ENCODE results near the gene FARP1.

Gene FARP1

DNA sequence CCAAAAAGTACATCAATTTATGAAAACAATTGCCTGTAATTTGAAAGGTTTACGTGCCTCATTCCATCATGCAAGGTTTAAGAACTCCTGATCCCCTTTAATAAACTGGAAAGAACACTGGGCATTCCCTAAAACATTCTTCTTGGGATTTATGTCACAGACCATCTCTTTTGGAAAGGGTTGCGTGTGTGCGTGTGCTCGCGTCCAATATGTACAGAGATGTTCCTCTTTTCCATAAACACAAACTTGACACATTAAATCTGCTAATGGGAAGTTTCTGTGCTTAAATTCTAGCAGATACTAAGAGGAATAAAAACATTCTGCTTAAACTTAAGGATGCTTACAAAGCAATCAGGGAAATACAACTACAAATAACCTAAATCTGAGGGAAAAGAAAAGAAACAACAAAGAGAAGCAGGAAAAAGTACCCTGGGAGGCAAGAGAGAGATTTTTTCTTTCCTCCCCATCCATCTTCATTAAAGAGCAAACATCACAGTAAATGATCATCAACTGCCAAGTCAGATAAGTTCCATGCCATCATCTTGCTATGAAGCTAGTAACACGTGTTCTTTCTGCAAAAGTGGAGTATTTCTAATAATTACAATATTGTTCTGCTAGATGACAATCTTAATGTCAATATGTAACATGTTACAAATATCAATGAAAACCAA, 350.3 kb downstream of the FARP1 start:
- in situ Hi-C loops (cut with MboI; ENCODE audit: low sequenced_read_pairs), result no loop called here
- H3K27me3 ChIP-seq (ENCODE audit: low read depth), result no peaks in the 10 kb centered on the region
- DNase-seq (ENCODE audit: low spot score in 2 of 2), result no peak
- H3K9me3 ChIP-seq, result no peaks in the 10 kb centered on the region
- no peaks in the 10 kb centered on the region for H3K36me3 ChIP-seq (replicated peaks)
- H3K4me3 ChIP-seq, result no peak overlapping the region
- H3K4me1 ChIP-seq, result peaks cover 14% of the 10 kb centered on the region

DNA sequence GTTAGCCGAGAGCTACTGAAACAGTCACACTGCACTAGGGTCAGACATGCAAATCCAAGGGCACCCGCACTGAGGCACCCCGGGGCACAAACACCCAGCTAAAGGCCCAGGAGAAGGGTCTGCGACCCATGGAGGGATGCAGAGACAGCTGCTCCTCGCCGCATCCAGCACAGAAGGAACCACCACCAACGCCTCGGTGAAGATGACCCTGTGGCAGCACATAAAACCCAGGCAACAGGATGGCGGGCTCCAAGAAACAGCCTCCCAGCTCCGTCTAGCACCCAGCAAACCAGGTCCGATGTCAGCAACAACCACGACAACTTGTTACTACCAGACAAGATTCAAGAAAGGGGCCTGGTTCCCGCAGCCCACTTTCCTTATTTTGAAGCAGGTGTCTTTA, 351.9 kb downstream of the FARP1 start:
- in situ Hi-C loops (cut with MboI; ENCODE audit: low sequenced_read_pairs), result no loop called here
- Histone ChIP-seq H3K4me3 (no peak overlapping the region), H3K27me3 (ENCODE audit: low read depth) (no peaks in the 10 kb centered on the region), H3K4me1 (0 out of 2 replicates have a peak, but pooled peaks cover 5% of the 10 kb centered on the region), H3K9me3 (no peaks in the 10 kb centered on the region), H3K36me3 (replicated peaks) (no peaks in the 10 kb centered on the region)
- DNase-seq (ENCODE audit: low spot score in 2 of 2), result no peak

DNA sequence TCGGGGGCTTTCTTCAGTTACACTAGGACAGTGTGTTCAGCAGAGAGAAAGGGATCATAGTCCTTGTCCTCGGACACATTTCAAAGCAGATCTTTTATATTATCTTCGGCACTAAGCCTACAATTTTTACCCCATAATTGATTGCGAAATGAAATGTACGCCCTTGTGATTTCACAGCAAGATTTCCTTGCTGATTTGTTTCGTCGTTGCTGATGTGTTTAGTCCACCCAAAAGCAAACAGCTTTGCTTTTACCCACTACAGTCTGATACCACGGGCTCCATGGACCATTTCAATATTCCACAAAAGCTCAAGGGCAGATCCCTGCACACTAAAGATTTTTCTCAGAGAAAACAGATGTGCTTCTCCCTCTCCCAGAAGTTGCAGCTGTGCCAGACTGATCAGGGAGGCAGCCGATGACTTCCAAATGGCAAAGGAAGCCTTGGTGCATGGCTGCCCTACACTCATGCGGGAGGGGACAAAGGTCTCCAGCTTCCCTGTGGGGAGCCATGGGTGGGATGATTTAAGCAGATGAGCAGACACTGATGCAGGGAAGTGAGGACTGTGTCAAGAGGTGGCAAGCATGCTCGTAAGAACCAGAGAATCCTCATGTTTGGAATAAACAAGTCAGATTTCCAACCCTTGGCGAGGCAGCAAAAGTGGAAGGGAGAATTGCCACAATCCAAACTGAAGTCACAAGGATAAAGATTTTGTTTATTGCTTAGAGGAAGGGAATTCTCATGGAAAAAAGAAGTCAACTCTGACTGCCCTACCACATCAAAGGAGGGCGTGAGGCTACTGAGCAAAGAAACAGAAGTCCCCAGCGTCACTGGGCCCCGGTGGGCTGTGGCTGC, 353.0 kb downstream of the FARP1 start:
- in situ Hi-C loops (cut with MboI; ENCODE audit: low sequenced_read_pairs), result no loop called here
- no peak overlapping the region for H3K4me3 ChIP-seq
- no peak for DNase-seq (ENCODE audit: low spot score in 2 of 2)

DNA sequence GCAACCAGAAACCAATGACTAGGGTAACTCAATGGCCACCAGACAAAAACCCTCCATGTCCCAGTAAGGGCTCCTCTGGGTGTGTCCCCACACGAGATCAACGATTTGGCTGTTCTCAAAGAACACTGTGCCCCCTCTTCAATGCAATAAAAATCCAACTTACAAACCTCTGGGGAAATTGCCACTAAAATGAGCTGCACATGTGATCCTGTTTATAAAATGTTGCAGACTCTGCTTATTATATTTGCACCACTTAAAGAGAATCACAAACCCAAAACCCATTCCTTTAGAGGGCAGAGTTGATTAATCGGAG, 353.5 kb downstream of the FARP1 start:
- in situ Hi-C loops (cut with MboI; ENCODE audit: low sequenced_read_pairs), result no loop called here
- no peak overlapping the region for H3K4me3 ChIP-seq
- DNase-seq (ENCODE audit: low spot score in 2 of 2), result no peak
- no peaks in the 10 kb centered on the region for H3K27me3 ChIP-seq (ENCODE audit: low read depth)
- H3K4me1 ChIP-seq, result 0 out of 2 replicates have a peak, but pooled peaks cover 5% of the 10 kb centered on the region
- no peaks in the 10 kb centered on the region for H3K9me3 ChIP-seq
- no peaks in the 10 kb centered on the region for H3K36me3 ChIP-seq (replicated peaks)

More for the DNA sequence above, 353.0 kb downstream of the FARP1 start:
- Histone ChIP-seq H3K36me3 (replicated peaks) (no peaks in the 10 kb centered on the region), H3K9me3 (no peaks in the 10 kb centered on the region), H3K4me1 (0 out of 2 replicates have a peak, but pooled peaks cover 5% of the 10 kb centered on the region), H3K27me3 (ENCODE audit: low read depth) (no peaks in the 10 kb centered on the region)

DNA sequence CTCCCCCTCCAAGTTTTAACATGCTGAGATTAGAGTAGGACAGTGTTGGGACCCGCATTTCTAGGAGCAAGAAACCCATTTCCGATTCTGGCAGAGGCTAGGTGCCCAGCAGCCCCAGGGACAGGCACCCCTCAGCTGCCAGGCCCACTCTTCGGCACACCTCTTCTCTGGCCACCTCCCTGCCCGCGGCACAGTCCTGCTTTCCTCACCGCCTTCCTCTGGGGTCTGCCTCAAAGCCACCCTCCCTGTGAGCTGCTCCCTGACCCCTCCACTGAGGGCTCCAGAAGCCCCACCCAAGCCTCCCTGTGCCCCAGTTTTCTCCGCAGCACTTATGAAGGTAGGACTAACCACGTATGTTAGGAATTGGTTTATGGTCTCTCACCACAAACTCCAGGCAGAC, 354.1 kb downstream of the FARP1 start:
- no peak for DNase-seq (ENCODE audit: low spot score in 2 of 2)
- Histone ChIP-seq H3K27me3 (ENCODE audit: low read depth) (no peaks in the 10 kb centered on the region), H3K4me3 (no peak overlapping the region), H3K9me3 (no peaks in the 10 kb centered on the region), H3K4me1 (0 out of 2 replicates have a peak, but pooled peaks cover 5% of the 10 kb centered on the region), H3K36me3 (replicated peaks) (no peaks in the 10 kb centered on the region)
- in situ Hi-C loops (cut with MboI; ENCODE audit: low sequenced_read_pairs), result no loop called here

DNA sequence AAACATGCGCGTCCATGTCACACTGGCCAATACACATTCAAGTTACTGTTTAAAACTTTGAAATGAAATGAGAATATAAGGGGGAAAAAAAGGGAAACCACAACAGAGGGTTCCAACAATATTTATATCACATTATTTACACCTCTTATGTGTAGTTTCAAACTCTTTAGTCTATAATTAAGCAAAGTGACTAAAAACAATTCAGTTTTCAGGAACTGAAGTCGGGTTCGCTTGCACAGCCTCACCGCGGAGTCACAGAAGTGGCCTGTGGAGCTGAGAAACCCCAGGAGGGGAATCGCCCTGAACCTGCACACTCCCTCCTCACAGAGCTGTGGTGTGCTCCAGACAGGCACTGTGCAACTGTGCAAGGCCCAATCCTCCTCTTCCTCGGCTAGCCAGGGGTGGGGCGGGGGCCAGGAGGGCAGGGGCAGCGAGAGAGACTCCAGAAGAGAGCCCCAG, 358.1 kb downstream of the FARP1 start:
- DNase-seq (ENCODE audit: low spot score in 2 of 2), result no peak
- in situ Hi-C loops (cut with MboI; ENCODE audit: low sequenced_read_pairs), result no loop called here
- Histone ChIP-seq H3K9me3 (no peaks in the 10 kb centered on the region), H3K4me1 (peaks cover 9% of the 10 kb centered on the region), H3K36me3 (replicated peaks) (no peaks in the 10 kb centered on the region), H3K4me3 (no peak overlapping the region), H3K27me3 (ENCODE audit: low read depth) (no peaks in the 10 kb centered on the region)

DNA sequence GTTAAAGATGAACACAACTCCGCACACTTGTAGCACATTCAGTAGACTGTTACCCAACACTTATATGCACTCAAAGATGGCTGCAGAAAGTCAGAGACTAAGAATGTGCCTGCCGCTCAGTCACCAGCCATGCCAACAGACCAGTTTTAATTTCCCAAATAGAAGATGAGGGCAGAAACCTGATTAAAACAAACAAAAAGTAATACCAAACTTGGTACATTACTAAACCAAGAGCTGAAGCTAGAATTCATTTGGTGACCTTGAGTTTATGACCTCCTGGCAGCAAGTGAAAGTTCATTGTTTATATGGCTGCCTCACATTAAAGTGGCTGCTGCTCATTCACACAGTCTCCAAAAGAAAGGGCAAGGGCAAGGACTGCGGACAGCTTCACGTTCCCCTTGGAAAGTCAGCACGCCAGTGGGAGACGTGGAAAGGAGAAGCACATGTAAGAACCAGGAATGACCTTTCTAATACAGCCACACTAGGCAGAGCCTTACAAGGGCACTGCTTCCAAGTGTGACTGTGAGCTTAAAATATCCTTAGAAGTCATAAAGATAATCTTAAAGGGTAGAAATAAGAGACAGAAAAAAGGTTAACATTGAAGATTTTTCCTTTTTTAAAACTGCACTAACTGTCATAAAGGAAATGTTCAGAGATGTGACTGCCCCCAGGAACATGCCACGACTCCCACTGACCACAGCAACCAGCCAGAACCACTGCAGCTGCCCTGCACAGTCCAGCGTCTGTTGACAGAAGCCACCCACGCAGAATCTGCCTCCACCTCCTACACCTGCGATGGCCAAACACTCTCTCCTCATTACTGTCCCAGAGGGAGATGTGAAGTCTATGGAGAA, 360.5 kb downstream of the FARP1 start:
- H3K27me3 ChIP-seq (ENCODE audit: low read depth), result no peaks in the 10 kb centered on the region
- DNase-seq (ENCODE audit: low spot score in 2 of 2), result no peak
- no peak overlapping the region for H3K4me3 ChIP-seq
- in situ Hi-C loops (cut with MboI; ENCODE audit: low sequenced_read_pairs), result no loop called here
- H3K4me1 ChIP-seq, result peaks cover 33% of the 10 kb centered on the region
- H3K9me3 ChIP-seq, result no peaks in the 10 kb centered on the region
- no peaks in the 10 kb centered on the region for H3K36me3 ChIP-seq (replicated peaks)

DNA sequence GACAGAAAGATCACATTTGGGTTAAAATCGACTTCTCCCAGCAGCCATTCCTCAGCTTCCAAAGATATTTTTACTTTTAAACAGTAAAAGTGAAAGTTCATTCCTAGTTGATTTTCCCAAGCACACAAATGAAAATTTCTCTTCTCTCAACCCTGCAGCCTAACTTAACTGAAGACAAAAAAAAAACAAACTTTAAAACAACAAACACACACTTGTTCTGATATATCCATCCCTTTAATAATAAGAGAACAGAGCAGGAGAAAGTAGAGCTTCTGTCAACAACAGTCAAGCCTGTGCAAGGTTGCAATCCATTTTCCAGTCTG, 361.1 kb downstream of the FARP1 start:
- Histone ChIP-seq H3K4me3 (no peak overlapping the region), H3K9me3 (no peaks in the 10 kb centered on the region), H3K36me3 (replicated peaks) (no peaks in the 10 kb centered on the region), H3K27me3 (ENCODE audit: low read depth) (no peaks in the 10 kb centered on the region), H3K4me1 (peaks cover 38% of the 10 kb centered on the region)
- in situ Hi-C loops (cut with MboI; ENCODE audit: low sequenced_read_pairs), result no loop called here
- DNase-seq (ENCODE audit: low spot score in 2 of 2), result no peak

DNA sequence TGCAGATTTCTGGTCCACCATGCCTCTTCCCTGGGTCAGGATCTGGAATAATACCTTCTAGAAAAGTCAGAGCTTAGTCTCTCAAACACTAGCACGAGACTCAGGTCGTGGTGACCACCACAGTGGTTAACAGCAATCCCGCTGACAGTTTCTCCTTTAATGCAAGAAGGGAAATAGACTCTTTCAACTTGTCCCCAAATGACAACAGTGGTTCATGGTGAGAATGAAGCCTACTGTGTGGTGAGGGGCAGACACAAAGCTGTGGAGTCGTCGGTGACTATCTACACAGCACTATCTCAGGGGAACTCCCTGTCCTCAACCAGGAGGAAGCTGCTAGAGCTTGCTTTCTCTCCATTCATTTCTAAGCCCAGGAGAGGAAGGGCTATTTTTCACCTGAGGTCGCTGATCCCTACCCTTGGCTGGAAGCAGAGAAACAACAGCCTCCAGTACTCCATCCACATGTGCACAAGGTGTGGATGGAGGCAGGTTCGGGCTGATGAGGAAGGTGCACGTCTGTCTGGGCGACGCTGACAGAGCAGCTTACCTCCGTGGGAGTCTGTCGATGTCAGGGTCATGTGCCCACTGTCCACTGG, 361.6 kb downstream of the FARP1 start:
- in situ Hi-C loops (cut with MboI; ENCODE audit: low sequenced_read_pairs), result no loop called here
- no peak overlapping the region for H3K4me3 ChIP-seq
- DNase-seq (ENCODE audit: low spot score in 2 of 2), result no peak
- H3K4me1 ChIP-seq, result peaks cover 38% of the 10 kb centered on the region
- H3K36me3 ChIP-seq (replicated peaks), result no peaks in the 10 kb centered on the region
- no peaks in the 10 kb centered on the region for H3K9me3 ChIP-seq
- H3K27me3 ChIP-seq (ENCODE audit: low read depth), result no peaks in the 10 kb centered on the region

All from HAP-1 (cell line).